Stimulated activated CD8-positive, alpha-beta memory T cell treated with anti-CD3 and anti-CD28 coated beads, Interleukin-2, amount 100 ng/mL, for 1 hour (primary cell): ENCODE results near the gene NTMT2.

Experiments used
- DNase-seq, 2 donors: peaks; one replicate each; pipeline ENCODE4 v3.0.0-alpha.2; 2020; ENCODE audit warnings: low read depth in 2 of 2

NTMT2 gene

GRCh38 chr1:170209125-170209524, 63.4 kb downstream of the NTMT2 start:
- DNase-seq: no peak

GRCh38 chr1:170210142-170210541, 64.4 kb downstream of the NTMT2 start:
- no peak for DNase-seq

GRCh38 chr1:170213596-170213995, 67.8 kb downstream of the NTMT2 start:
- no peak for DNase-seq

- DNase-seq: no peak
Measured at GRCh38 chr1:170214117-170215032, 68.6 kb downstream of the NTMT2 start.

GRCh38 chr1:170215072-170215885, 69.5 kb downstream of the NTMT2 start:
- DNase-seq: no peak

- no peak for DNase-seq
Measured at GRCh38 chr1:170217517-170218256, 71.9 kb downstream of the NTMT2 start.

GRCh38 chr1:170218257-170218650, 72.5 kb downstream of the NTMT2 start:
- no peak for DNase-seq
